ENCODE data around the gene MARCKSL1.

The MARCKSL1 gene

GRCh38 chr1:32352831-32353383 lies 16.9 kb upstream of the MARCKSL1 start:
- DNase-seq (ENCODE audit: low read depth, low spot score): no peak

- no peak for DNase-seq (ENCODE audit: low read depth, low spot score)
These were observed 16.3 kb upstream of the MARCKSL1 start for GRCh38 chr1:32352239-32352745.

- DNase-seq (ENCODE audit: low read depth, low spot score): peak; percentile 87
These were observed 15.6 kb upstream of the MARCKSL1 start for GRCh38 chr1:32351399-32352238.

- no peak for DNase-seq (ENCODE audit: low read depth, low spot score)
These were observed 14.9 kb upstream of the MARCKSL1 start for GRCh38 chr1:32350785-32351398.

- peak; percentile 71 for DNase-seq (ENCODE audit: low read depth, low spot score)
These were observed 13.2 kb upstream of the MARCKSL1 start for GRCh38 chr1:32349211-32349708.

GRCh38 chr1:32346532-32347157 lies 10.6 kb upstream of the MARCKSL1 start:
- no peak for DNase-seq (ENCODE audit: low read depth, low spot score)

GRCh38 chr1:32345289-32345827 lies 9.3 kb upstream of the MARCKSL1 start:
- DNase-seq (ENCODE audit: low read depth, low spot score): no peak

GRCh38 chr1:32342704-32343103 lies 6.7 kb upstream of the MARCKSL1 start:
- DNase-seq (ENCODE audit: low read depth, low spot score): no peak

GRCh38 chr1:32341971-32342370 lies 5.9 kb upstream of the MARCKSL1 start:
- peak; percentile 49 for DNase-seq (ENCODE audit: low read depth, low spot score)

GRCh38 chr1:32341186-32341757 lies 5.2 kb upstream of the MARCKSL1 start:
- DNase-seq (ENCODE audit: low read depth, low spot score): peak; percentile 41

GRCh38 chr1:32339363-32339978 lies 3.4 kb upstream of the MARCKSL1 start:
- peak; percentile 64 for DNase-seq (ENCODE audit: low read depth, low spot score)

- no peak for DNase-seq (ENCODE audit: low read depth, low spot score)
These were observed 2.7 kb upstream of the MARCKSL1 start for GRCh38 chr1:32338637-32339145.

- no peak for DNase-seq (ENCODE audit: low read depth, low spot score)
These were observed 2.0 kb upstream of the MARCKSL1 start for GRCh38 chr1:32337855-32338636.

- no peak for DNase-seq (ENCODE audit: low read depth, low spot score)
These were observed 1.1 kb upstream of the MARCKSL1 start for GRCh38 chr1:32336963-32337675.

- DNase-seq (ENCODE audit: low read depth, low spot score): no peak
These were observed 529 bp upstream of the MARCKSL1 start for GRCh38 chr1:32336591-32336932.

GRCh38 chr1:32335535-32335789 lies 571 bp downstream of the MARCKSL1 start:
- DNase-seq (ENCODE audit: low read depth, low spot score): no peak

- peak; percentile 60 for DNase-seq (ENCODE audit: low read depth, low spot score)
These were observed 1.0 kb downstream of the MARCKSL1 start for GRCh38 chr1:32334864-32335534.

- peak; percentile 51 for DNase-seq (ENCODE audit: low read depth, low spot score)
These were observed 1.7 kb downstream of the MARCKSL1 start for GRCh38 chr1:32334274-32334861.

Measured in ELF-1 (cell line).